Esophagus (tissue), 2 donors: ENCODE results near the gene NOCT. TPM values are rescaled to one million over a fixed set of nuclear protein-coding genes. Genes with fewer than 3 reads are reported as not detected.
"Not testable (repeated sequence)": the region's sequence is repeated elsewhere in the genome, so short reads cannot be mapped to it uniquely, and the experiment has no call there.

Experiments
- H3K27ac ChIP-seq, 2 donors: one replicate each; pipeline ENCODE4 v1.5.1; 2013; ENCODE audit warnings: low read depth in 2 of 2, mild to moderate bottlenecking in 2 of 2, inconsistent platforms in 1 of 2, low read length in 1 of 2, moderate library complexity in 1 of 2
- H3K27me3 ChIP-seq, 2 donors: one replicate each; pipeline ENCODE4 v1.6.1; 2013; ENCODE audit warnings: low read length in 2 of 2, control low read depth in 1 of 2, mild to moderate bottlenecking in 1 of 2; ENCODE audit not compliant: insufficient read depth in 2 of 2, control insufficient read depth in 1 of 2
- H3K36me3 ChIP-seq, 2 donors: one replicate each; pipeline ENCODE4 v1.6.1; 2013; ENCODE audit warnings: low read length in 1 of 2; ENCODE audit not compliant: control insufficient read depth in 2 of 2, insufficient read depth in 2 of 2
- H3K4me1 ChIP-seq, 2 donors: one replicate each; pipeline ENCODE4 v1.6.1; 2013; ENCODE audit warnings: low read length in 1 of 2; ENCODE audit not compliant: control insufficient read depth in 2 of 2, insufficient read depth in 2 of 2
- H3K4me3 ChIP-seq, 2 donors: one replicate each; pipeline ENCODE4 v1.5.1; 2013; ENCODE audit warnings: low read length in 2 of 2, mild to moderate bottlenecking in 2 of 2, low read depth in 1 of 2, moderate library complexity in 1 of 2
- H3K9me3 ChIP-seq, 2 donors: one replicate each; pipeline ENCODE4 v1.6.1; 2013; ENCODE audit warnings: mild to moderate bottlenecking in 2 of 2, low read depth in 1 of 2, low read length in 1 of 2, moderate library complexity in 1 of 2; ENCODE audit not compliant: control insufficient read depth in 2 of 2, insufficient read depth in 1 of 2
- WGBS, 2 donors: extraction: QIAGEN DNeasy Blood & Tissue Kit; methylation state at CpG; one replicate each; pipeline ENCODE4 v1.1.7; 2013; 5-methylcytosine and 5-hydroxymethylcytosine counted together
- polyA plus RNA-seq, 2 donors: library from polyadenylated mRNA; stranded (reverse); fragments of 200-250 nt; gene quantifications; one replicate each; pipeline ENCODE4 v1.2.3, GENCODE V29; 2013
- donor health status: healthy with polysubstance abuse.
- donor health status: Bipolar disorder and iron deficiency.

The NOCT gene
- polyA plus RNA-seq, 2 donors, result 1.8 to 2.2 TPM

GRCh38 chr4:139005774-139006173, 9.8 kb upstream of the NOCT start:
- Histone ChIP-seq H3K4me3 (no peak overlapping the region), H3K27me3 (no peaks in the 10 kb centered on the region), H3K36me3 (no peaks in the 10 kb centered on the region), H3K9me3 (no peaks in the 10 kb centered on the region), H3K4me1 (no peaks in the 10 kb centered on the region), H3K27ac (no peak overlapping the region)
- WGBS, 2 donors, result 83 to 84% methylated on average over 5 of the region's 5 CpGs

- Histone ChIP-seq H3K27me3 (no peaks in the 10 kb centered on the region), H3K9me3 (no peaks in the 10 kb centered on the region), H3K4me3 (no peak overlapping the region), H3K27ac (peak overlapping the region in 1 of 2 donors; percentile 77), H3K4me1 (no peaks in the 10 kb centered on the region), H3K36me3 (no peaks in the 10 kb centered on the region)
- WGBS, 2 donors, result 84 to 89% methylated on average over 2 of the region's 2 CpGs
Observed at GRCh38 chr4:139007640-139008039, 7.9 kb upstream of the NOCT start.

- H3K36me3 ChIP-seq, H3K4me3 ChIP-seq, H3K4me1 ChIP-seq, H3K27me3 ChIP-seq, H3K9me3 ChIP-seq: not testable (repeated sequence)
- WGBS, 2 donors, result 83 to 89% methylated on average over 7 of the region's 7 CpGs
- H3K27ac ChIP-seq, result peak overlapping the region in 1 of 2 donors; percentile 77
Observed at GRCh38 chr4:139008278-139008677, 7.3 kb upstream of the NOCT start.

- no peaks in the 10 kb centered on the region for H3K27me3 ChIP-seq
- H3K27ac ChIP-seq, result no peak overlapping the region
- no peaks in the 10 kb centered on the region for H3K4me1 ChIP-seq
- H3K9me3 ChIP-seq, result no peaks in the 10 kb centered on the region
- WGBS, 2 donors, result 46 to 47% methylated on average over 1 of the region's 1 CpG
- H3K4me3 ChIP-seq, result no peak overlapping the region
- H3K36me3 ChIP-seq, result no peaks in the 10 kb centered on the region
Observed at GRCh38 chr4:139009702-139010101, 5.9 kb upstream of the NOCT start.

DNA sequence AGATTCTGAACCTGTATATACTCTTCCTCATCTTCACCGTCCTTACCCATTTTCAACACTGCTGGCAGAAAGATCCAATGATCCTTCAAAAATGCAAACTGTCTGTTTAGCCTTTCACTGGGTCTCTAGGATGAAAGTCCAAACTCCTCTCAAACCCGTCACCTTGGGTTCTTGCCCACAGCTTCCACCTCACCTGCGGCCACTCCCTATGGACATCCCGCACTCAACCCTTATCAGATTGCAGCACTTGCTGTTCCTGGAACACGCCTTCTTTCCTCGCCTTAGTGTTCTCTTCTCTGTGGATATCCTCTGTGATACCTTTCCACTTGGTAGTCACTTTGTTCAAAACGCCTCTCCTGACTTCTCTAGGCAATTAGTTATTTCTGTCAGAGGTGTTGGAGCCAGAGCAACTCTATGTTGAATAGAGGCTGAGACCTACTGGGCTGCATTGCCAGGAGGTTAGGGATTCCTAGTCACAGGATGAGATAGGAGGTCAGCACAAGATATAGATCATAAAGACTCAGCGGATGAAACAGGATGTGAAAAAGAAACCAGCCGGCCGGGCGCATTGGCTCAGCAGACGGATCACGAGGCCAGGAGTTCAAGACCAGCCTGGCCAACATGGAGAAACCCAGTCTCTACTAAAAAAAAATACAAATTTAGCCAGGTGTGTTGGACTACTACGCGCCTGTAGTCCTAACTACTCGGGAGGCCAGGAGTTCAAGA, 4.2 kb upstream of the NOCT start:
- Histone ChIP-seq H3K27ac (no peak overlapping the region), H3K36me3 (no peaks in the 10 kb centered on the region)
- 82 to 87% methylated on average over 16 of the region's 16 CpGs for WGBS, 2 donors

DNA sequence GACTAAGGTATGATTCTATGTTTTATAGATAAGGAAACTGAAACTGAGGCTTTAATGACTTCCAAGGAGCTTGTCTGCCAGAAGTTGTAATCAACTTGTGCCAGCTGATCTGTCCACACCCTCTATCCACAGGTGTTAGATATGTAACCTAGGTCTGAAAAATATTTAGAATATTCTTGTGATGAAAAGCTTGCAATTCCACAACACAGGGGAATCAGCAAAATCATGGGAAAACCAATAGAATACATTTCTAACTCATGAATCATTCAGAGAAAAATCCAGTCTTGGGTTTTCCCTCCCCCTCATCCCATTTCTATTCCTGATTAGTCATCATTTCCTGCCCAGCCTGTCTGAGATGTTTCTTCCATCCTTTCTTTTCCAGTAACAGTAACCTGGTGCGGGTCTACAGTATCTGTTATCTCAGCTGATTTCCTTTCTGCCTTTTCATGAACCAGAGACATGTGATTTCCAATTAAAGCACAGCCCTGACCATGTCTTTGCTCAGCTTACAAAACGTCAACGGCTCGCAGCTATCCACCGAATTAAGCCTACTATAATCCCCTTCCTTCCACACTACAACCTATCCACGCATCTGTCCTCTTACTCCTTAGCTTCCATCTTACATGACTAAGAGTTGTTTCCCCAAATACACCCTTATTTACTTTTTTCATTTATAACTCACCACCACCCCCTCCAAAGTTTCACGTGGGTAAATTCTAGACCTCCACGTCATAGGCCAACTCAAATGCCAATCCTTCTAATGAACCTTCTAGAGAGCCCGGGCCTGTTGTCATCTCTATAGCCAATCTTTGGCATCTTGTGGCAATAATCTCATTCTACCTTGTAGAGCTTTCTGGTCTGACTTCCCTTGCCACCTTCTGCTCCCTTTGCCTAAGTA, 961 bp upstream of the NOCT start:
- Histone ChIP-seq H3K27ac (peak overlapping the region; percentile 84 to 91), H3K27me3 (no peaks in the 10 kb centered on the region), H3K4me3 (peak overlapping the region; percentile 35 to 78), H3K9me3 (no peaks in the 10 kb centered on the region), H3K36me3 (no peaks in the 10 kb centered on the region), H3K4me1 (no peaks in the 10 kb centered on the region)
- WGBS, 2 donors, result 16 to 22% methylated on average over 9 of the region's 9 CpGs

More for the DNA sequence above, 4.2 kb upstream of the NOCT start:
- Histone ChIP-seq H3K4me1 (no peaks in the 10 kb centered on the region), H3K4me3 (no peak overlapping the region), H3K27me3 (no peaks in the 10 kb centered on the region), H3K9me3 (no peaks in the 10 kb centered on the region)

- 0% methylated on average over 35 to 55 of the region's 55 CpGs for WGBS, 2 donors
- Histone ChIP-seq H3K4me1 (no peaks in the 10 kb centered on the region), H3K36me3 (no peaks in the 10 kb centered on the region), H3K9me3 (no peaks in the 10 kb centered on the region), H3K27ac (peak overlapping the region; percentile 84 to 91), H3K4me3 (peak overlapping the region; percentile 77 to 78), H3K27me3 (no peaks in the 10 kb centered on the region)
Observed at GRCh38 chr4:139015948-139016471, 429 bp downstream of the NOCT start.

- no peak overlapping the region for H3K4me3 ChIP-seq
- H3K36me3 ChIP-seq, result no peaks in the 10 kb centered on the region
- no peaks in the 10 kb centered on the region for H3K27me3 ChIP-seq
- H3K4me1 ChIP-seq, result no peaks in the 10 kb centered on the region
- no peaks in the 10 kb centered on the region for H3K9me3 ChIP-seq
- H3K27ac ChIP-seq, result no peak overlapping the region
- 57 to 61% methylated on average over 3 of the region's 3 CpGs for WGBS, 2 donors
Observed at GRCh38 chr4:139017861-139018260, 2.3 kb downstream of the NOCT start.

- no peaks in the 10 kb centered on the region for H3K27me3 ChIP-seq
- H3K27ac ChIP-seq, result no peak overlapping the region
- no peaks in the 10 kb centered on the region for H3K36me3 ChIP-seq
- no peaks in the 10 kb centered on the region for H3K4me1 ChIP-seq
- H3K4me3 ChIP-seq, result no peak overlapping the region
- H3K9me3 ChIP-seq, result no peaks in the 10 kb centered on the region
Observed at GRCh38 chr4:139018501-139018900, 2.9 kb downstream of the NOCT start.
